Measurements from ENCODE around the gene EPHX1. TPM values are rescaled to one million over a fixed set of nuclear protein-coding genes. Genes with fewer than 3 reads are reported as not detected.
"Not testable (repeated sequence)": the region's sequence is repeated elsewhere in the genome, so short reads cannot be mapped to it uniquely, and the experiment has no call there.

EPHX1 gene
- total RNA-seq, 4 donors from 2014 or later, result 89.0 to 177 (median 156) TPM

GRCh38 chr1:225778337-225778669 is 31.6 kb upstream of the EPHX1 start:
- TF ChIP-seq CTCF (IDR thresholded peaks at IDR 0.05), result no peak
- ATAC-seq (ENCODE audit: low FRiP score), result no peak
- no peak for DNase-seq (ENCODE audit: low spot score)

- not testable (repeated sequence) for ATAC-seq (ENCODE audit: low FRiP score); DNase-seq (ENCODE audit: low spot score)
Measured at GRCh38 chr1:225779165-225779564, 30.8 kb upstream of the EPHX1 start.

- DNase-seq (ENCODE audit: low spot score) (no peak), ATAC-seq (ENCODE audit: low FRiP score) (no peak)
- no peak for TF ChIP-seq CTCF (IDR thresholded peaks at IDR 0.05)
Measured at GRCh38 chr1:225780134-225780533, 29.8 kb upstream of the EPHX1 start.

- DNase-seq (ENCODE audit: low spot score) (no peak), ATAC-seq (ENCODE audit: low FRiP score) (no peak)
- no peak for TF ChIP-seq CTCF (IDR thresholded peaks at IDR 0.05)
Measured at GRCh38 chr1:225780630-225781029, 29.3 kb upstream of the EPHX1 start.

GRCh38 chr1:225789142-225789541 is 20.8 kb upstream of the EPHX1 start:
- not testable (repeated sequence) for DNase-seq (ENCODE audit: low spot score); ATAC-seq (ENCODE audit: low FRiP score)

GRCh38 chr1:225794954-225795353 is 15.0 kb upstream of the EPHX1 start:
- no peak for ATAC-seq (ENCODE audit: low FRiP score)
- TF ChIP-seq CTCF (IDR thresholded peaks at IDR 0.05), result no peak
- no peak for DNase-seq (ENCODE audit: low spot score)

GRCh38 chr1:225796097-225796496 is 13.8 kb upstream of the EPHX1 start:
- DNase-seq (ENCODE audit: low spot score), result not testable (repeated sequence)

GRCh38 chr1:225801146-225801545 is 8.8 kb upstream of the EPHX1 start:
- not testable (repeated sequence) for ATAC-seq (ENCODE audit: low FRiP score); DNase-seq (ENCODE audit: low spot score)

More at GRCh38 chr1:225796097-225796496, 13.8 kb upstream of the EPHX1 start:
- not testable (repeated sequence) for ATAC-seq (ENCODE audit: low FRiP score)

GRCh38 chr1:225806249-225806648 is 3.7 kb upstream of the EPHX1 start:
- TF ChIP-seq CTCF (IDR thresholded peaks at IDR 0.05), result no peak
- ATAC-seq (ENCODE audit: low FRiP score), result no peak
- no peak for DNase-seq (ENCODE audit: low spot score)

- not testable (repeated sequence) for DNase-seq (ENCODE audit: low spot score)
Measured at GRCh38 chr1:225806736-225807135, 3.2 kb upstream of the EPHX1 start.

More at GRCh38 chr1:225806736-225807135, 3.2 kb upstream of the EPHX1 start:
- not testable (repeated sequence) for ATAC-seq (ENCODE audit: low FRiP score)
